ENCODE measurements around the gene UNKL.
"Not testable (repeated sequence)": the region's sequence is repeated elsewhere in the genome, so short reads cannot be mapped to it uniquely, and the experiment has no call there.

The UNKL gene

GRCh38 chr16:1335996-1336395 is 78.5 kb downstream of the UNKL start:
- no peak for DNase-seq

- DNase-seq, result no peak
Measured at GRCh38 chr16:1335211-1335971, 79.1 kb downstream of the UNKL start.

GRCh38 chr16:1334739-1335138 is 79.8 kb downstream of the UNKL start:
- DNase-seq, result no peak

GRCh38 chr16:1333854-1334700 is 80.4 kb downstream of the UNKL start:
- no peak for DNase-seq

GRCh38 chr16:1333149-1333812 is 81.2 kb downstream of the UNKL start, which contains the start of gene BAIAP3:
Gene BAIAP3 (plus strand): TSS chr16:1333645. CDS start chr16:1338550, 4,905 bp downstream.
- DNase-seq, result no peak

GRCh38 chr16:1332618-1333148 is 81.8 kb downstream of the UNKL start:
- DNase-seq, result no peak

GRCh38 chr16:1331712-1332617 is 82.5 kb downstream of the UNKL start:
- no peak for DNase-seq

- DNase-seq, result no peak
Measured at GRCh38 chr16:1330931-1331711, 83.4 kb downstream of the UNKL start.

GRCh38 chr16:1330260-1330914 is 84.1 kb downstream of the UNKL start:
- no peak for DNase-seq

GRCh38 chr16:1328961-1329360 is 85.5 kb downstream of the UNKL start:
- not testable (repeated sequence) for DNase-seq

GRCh38 chr16:1328136-1328535 is 86.4 kb downstream of the UNKL start:
- not testable (repeated sequence) for DNase-seq

GRCh38 chr16:1327619-1327947 is 86.9 kb downstream of the UNKL start:
- no peak for DNase-seq

- no peak for DNase-seq
Measured at GRCh38 chr16:1326946-1327618, 87.4 kb downstream of the UNKL start.

- no peak for DNase-seq
Measured at GRCh38 chr16:1326391-1326790, 88.1 kb downstream of the UNKL start.

- no peak for DNase-seq
Measured at GRCh38 chr16:1325673-1326371, 88.7 kb downstream of the UNKL start.

- DNase-seq, result no peak
Measured at GRCh38 chr16:1325261-1325660, 89.2 kb downstream of the UNKL start.

GRCh38 chr16:1324286-1324826 is 90.1 kb downstream of the UNKL start:
- no peak for DNase-seq

- DNase-seq, result no peak
Measured at GRCh38 chr16:1323296-1324239, 90.9 kb downstream of the UNKL start.
